HG02763 (cell line): ENCODE results near the gene MUC5B.

Experiments
- ATAC-seq: cut with Tn5 transposase; IDR thresholded peaks from one replicate; pipeline ENCODE4 v1.9.1; 2021; ENCODE audit warnings: mild to moderate bottlenecking, moderate library complexity; ENCODE audit not compliant: unreplicated experiment

The MUC5B gene

DNA sequence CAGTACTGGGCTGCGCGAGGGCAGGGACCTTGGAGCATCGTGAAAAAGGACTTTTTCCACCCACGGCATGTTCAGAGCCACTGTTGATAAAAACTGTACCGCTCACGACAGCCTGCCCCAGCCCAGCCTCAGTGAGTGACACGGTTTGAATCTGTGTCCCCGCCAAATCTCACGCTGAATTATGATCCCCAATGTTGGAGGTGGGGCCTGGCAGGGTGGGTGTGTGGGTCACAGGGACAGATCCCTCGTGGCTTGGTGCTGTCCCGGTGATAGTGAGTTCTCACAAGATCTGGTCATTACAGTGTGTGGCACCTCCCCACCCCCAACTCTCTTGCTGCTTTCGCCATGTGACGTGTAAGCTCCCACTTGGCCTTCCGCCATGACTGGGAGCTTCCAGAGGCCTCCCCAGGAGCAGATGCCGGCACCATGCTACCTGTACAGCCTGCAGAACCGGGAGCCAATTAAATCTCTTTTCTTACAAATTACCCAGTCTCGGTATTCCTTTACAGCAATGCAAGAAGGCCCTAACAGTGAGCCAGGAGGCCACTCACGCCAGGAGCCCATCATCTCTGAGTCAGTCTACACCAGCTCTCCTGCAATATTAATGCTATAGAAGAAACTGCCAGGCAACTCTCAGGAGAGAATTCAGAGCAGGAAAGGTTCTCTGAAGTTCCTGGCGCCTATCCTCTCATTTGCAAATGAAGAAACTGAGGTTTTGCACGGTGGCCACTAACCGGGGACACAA lies 85.3 kb downstream of the MUC5B start:
- ATAC-seq, result no peak

DNA sequence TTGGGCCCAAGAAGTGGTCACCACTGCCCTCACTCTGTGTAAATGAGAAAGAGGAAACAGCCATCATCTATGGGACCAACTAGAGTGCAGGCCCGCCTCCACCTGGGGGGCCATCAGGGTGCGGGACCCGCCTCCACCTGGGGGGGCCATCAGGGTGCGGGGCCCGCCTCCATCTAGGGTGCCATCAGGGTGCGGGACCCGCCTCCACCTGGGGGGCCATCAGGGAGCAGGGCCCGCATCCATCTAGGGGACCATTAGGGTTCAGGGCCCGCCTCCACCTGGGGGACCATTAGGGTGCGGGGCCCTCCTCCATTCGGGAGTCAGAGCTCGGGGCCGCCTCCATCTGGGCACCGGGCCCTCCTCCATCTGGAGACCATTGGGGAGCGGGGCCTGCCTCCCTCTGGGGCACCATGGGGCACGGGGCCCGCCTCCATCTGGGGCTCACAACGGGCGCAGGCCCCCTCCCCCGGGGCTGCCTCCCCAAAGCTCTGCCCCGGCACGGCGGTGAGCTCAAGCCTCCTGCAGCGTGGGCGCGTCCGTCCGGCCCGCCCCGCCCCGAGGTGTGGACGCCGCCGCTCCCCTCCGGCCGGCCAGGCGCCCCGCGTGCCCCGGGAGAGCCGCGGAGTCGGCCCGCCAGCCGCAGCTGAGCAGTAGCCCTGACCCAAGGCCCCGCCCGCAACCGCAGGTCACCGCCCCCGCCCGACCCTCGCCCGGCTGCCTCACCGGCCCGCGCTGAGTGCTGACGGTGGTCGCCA lies 86.1 kb downstream of the MUC5B start:
- peak; percentile 40 for ATAC-seq

DNA sequence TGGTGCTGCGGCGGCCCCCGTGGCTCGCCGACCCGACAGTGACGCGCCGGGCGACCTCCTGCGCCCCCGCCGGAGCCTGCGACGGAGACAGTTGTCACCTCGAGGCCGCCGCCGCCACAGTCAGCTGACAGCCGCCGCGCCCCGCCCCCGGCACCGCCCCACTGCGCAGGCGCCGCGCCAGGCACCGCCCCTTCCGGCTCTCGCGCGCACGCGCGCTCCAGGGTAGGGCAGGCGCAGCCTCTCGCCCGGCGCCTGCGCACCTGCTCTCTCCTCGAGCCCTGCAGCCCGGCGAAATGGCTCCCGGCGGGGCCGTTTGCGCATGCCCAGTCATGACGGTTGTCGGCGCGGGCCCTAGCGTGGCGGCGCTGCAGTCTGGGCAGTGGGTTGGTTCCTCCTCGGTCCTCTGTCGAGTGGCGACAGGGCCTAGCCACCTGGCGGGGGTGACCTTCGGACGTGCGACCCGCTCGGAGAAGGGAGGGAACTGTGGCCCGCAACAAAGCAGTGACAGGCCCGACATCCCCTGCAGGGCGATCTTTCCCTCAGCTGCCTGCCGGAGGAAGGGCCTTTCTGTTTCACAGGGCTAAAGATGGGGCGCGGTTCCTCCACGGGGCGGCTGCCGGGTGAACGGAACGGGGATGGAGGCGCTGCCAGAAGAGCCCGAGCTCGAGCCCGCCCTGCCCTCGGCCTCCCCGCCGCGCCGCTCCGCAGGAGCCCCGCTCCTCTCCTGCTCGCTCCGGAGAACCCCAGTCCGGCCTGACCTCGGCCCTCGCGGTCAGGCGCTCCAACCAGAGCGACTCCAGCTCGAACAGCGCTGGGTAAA lies 86.8 kb downstream of the MUC5B start, which contains the start of gene TOLLIP:
TOLLIP (minus strand) TSS at position 135 of the 820 bp plus-strand sequence; CDS start at position 1, 134 bp downstream.
- ATAC-seq, result peak; percentile 82

DNA sequence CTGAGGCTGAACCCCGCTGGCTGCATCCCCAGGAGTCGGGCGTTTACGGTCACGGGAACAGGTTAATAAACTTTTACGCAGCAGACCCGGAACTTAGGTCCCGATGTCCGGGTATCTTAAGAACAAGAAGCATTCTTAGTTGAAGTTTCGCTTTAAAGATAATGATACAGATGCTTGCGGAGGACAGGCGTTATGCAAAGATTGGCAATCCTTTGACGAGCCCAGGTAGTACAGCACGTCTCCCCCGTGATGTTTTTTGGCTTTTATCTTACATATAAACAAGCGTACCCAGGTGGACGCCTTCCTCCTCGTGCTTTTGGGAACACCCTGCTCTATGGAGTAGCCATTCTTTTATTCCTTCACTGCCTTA lies 87.4 kb downstream of the MUC5B start:
- ATAC-seq, result no peak

DNA sequence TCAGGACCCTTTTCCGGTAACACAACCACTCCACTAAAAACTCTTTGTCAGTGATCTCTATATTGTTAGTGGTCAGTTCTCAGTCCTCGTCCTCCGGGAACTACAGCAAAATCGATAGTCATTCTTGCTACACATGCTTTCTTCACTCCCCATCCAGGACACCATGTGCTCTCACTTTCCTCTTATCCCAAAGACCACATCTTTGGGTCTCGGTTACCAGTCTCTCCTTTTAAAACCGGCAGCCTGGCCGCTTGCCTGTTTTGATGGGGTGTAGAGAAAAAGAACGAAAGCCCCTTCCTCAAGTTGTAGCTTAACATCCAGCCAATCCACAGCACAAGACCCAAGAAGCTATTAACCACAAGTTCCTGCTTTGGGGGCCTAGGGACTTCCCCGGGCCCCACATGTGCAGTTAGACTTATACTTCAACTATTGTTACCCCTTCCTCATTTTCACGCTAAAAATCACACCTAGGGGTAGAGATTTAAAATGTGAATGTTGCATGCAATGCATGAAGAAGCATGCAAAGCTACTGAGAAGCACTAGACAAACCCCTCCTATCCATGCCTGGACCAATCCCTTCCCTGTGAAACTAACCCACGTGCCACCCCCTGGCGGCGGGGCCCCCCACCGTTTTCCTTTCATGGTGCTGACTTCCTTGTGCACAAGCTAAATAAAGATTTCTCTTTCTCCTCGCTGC lies 88.1 kb downstream of the MUC5B start:
- ATAC-seq, result no peak
